Right renal cortex interstitium (tissue), 3 donors: ENCODE measurements around the gene ERN2. TPM values are rescaled to one million over a fixed set of nuclear protein-coding genes. Genes with fewer than 3 reads are reported as not detected.
"Not testable (repeated sequence)": the region's sequence is repeated elsewhere in the genome, so short reads cannot be mapped to it uniquely, and the experiment has no call there.

Experiments
- DNase-seq, 3 donors: peaks; one replicate each; pipeline ENCODE4 v3.0.0-alpha.2; 2013; ENCODE audit warnings: low read depth in 3 of 3, low spot score in 2 of 3
- polyA plus RNA-seq, 3 donors: library from polyadenylated mRNA; unstranded; fragments of 120-200 nt; gene quantifications; one replicate each; pipeline ENCODE4 v1.2.1, GENCODE V29; 2013; ENCODE audit not compliant: insufficient read length in 3 of 3

Gene ERN2
- polyA plus RNA-seq = under 1 TPM; 0.11 to 0.39 (median 0.27) TPM

DNA sequence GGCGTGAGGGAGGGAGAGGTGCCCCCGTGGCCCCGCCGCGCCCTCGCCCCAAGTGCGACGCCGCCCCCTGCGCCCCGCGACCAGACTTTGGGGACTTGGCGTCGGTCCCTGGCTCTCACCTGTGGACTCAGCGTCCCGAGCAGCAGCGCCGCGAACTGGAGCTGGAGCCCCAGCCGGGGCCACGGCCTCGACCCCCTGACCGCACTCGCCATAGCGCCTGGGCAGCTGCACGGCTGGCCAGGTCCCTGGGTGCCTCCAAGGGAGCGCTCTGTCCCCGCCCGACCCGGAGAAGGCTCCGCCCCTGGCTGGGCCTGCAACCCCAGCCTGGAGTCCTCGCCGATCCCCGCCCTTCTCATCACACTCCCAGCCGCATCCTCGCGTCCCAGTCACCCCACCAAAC is at the start of gene ERN2:
Gene ERN2, minus strand, starts transcription at position 247 of the 400 bp plus-strand sequence. Its CDS starts 35 bp downstream, at position 212.
- no peak for DNase-seq

DNA sequence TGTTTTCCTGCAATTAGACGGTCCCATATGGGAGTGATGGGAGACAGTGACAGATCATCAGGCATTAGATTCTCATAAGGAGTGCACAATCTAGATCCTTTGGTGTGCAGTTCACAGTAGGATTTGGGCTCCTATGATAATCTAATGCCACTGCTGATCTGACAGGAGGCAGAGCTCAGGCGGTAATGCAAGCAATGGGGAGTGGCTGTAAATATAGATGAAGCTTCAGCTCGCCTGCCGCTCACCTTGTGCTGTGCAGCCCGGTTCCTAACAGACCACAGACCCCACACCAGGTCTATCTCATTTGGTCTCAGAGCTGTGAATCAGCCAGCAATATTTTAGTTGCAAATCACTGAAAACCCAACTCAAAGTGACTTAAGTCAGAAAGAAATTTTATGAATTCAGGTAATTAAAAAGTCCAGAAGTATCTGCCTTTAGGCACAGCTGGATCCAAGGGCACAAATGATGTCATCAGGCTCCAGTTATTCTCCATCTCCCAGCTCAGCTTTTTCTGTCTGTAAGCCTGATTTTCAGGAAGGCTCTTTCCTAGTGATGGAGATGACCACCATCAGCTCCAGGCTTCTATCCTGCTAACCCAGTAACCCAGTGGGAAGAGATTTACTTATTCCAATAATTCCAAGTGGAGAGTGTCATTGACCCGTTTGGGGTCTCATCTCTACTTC is 45.1 kb upstream of the ERN2 start:
- no peak for DNase-seq

DNA sequence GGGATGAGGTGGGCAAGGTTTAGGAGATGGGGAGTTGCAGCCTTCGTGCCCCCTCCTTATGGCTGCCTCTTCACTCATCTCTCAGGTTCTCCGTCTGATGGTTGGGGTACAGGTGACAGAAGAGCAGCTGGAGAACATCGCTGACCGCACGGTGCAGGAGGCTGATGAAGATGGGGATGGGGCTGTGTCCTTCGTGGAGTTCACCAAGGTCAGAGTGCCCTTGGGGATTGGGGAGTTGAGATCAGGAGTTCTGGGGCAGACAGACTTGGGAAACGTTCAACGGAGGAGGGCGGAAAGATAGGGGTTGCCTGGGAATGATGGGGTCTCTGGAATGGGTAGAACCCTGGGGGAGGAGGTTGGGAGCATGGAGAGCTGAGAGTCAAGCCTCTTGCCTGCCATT is 44.1 kb upstream of the ERN2 start:
- DNase-seq = no peak

GRCh38 chr16:23755484-23755809 is 42.4 kb upstream of the ERN2 start:
- DNase-seq = no peak

DNA sequence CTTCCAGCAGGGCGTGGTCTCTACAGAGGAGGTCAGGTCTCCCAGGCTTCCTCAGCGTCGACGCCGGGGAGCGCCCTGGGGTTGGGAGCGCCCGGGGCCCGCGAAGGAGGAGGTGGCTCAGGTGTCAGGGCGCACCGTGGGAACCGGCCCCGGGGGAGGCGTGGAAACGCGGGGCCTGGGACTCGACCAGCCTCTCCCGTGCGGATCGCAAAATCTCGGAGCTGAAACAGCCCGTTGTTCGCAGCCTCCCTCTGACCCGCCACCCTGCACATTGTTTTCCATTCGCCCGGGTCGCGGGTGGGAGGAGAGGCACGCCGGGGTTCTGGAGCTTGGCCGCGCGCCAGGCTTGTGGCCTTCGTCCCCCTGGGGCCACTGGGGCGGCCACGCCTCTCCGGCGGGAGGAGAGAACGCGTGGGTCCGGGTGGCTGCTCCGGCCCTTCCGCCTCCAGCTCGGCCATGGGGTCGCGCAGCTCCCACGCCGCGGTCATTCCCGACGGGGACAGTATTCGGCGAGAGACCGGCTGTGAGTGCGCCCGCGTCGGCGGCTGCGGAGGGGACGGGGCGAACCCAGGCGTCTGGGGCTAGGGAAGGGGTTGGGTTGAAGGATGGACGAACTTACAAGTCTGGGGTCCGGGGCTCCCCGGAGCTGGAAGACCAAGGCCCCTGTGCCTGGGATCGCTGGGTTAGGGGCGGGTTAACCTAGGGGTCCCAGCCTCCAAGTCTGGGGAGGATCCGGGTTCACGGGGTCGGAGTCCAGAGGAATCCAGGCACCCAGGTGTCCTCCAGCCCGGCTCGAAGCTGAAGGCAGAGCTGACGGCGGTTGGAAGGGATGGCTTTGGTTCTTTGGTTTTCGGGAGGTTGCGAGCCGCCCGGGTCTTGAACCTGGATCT is 41.8 kb upstream of the ERN2 start, which contains the start of gene CHP2:
Gene CHP2, plus strand, starts transcription at position 433 of the 890 bp plus-strand sequence. Its CDS starts 24 bp downstream, at position 457.
- peak in 1 of 3 donors; percentile 18 for DNase-seq

DNA sequence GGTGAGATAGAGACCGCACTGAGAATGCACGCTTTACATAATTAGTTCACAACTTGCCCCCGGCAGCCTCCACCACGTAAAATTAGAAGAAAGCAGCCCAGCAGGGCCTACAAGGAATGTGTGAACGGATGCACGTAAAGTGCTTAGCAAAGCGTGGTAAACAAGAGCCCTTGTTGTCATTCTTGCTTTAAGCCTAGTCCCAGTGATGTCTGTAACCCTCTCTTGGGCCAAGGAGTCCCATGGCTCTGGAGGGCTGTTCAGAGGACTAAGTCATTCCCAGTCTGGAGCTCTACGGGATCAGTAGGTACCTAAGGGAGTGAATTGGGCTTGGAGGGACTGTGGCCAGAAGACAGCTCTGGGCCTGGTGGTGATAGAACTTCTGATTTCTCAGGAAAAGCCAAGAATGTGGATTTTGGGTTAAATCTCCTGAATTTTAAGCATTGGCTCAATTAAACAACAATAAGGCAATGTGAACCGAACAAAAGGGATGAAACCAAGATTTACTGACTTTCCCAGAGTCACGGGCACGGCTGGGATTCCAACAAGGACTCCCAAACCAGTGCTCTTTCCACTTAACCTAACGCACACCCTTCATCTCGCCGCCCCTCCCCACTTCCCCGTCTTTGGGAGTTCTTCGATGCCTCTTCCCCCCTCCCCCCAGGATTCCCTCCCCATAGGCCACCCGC is 41.0 kb upstream of the ERN2 start:
- DNase-seq = no peak

- not testable (repeated sequence) for DNase-seq
These were observed 38.0 kb upstream of the ERN2 start for GRCh38 chr16:23751053-23751452.

DNA sequence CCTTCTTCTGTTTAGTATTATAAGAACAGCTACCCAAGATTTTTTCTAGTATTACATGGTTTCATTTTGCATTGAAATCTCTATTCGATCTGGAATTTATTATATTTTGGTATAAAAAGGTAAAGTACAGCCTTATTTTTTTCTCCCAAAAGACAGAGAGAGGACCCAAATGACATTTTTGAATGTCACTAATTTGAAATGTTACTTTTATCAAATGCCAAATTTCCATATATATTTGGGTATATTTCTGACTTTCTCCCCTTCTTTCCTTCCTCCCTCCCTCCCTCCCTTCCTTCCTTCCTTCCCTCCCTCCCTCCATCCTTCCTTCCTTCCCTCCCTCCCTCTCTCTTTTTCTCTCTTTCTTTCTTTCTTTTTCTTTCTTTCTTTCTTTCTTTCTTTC is 35.6 kb upstream of the ERN2 start:
- no peak for DNase-seq

DNA sequence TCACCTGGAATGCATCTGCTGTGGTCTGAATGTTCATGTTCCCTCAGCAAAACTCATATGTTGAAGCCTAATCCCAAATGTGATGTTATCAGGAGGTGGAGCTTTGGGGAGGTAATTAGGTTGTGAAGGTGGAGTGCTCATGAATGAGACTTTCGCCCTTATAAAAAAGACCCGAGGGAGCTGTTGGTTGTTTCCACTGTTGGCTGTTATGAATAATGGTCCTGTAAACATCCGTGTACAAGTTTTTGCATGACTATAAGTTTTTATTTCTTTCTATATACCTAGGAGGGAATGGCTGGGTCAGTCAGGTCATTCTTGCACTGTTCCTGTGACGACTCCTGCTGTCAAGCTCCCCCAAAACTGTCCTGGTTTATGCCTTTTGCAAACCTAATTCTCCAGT is 32.2 kb upstream of the ERN2 start:
- DNase-seq = no peak

DNA sequence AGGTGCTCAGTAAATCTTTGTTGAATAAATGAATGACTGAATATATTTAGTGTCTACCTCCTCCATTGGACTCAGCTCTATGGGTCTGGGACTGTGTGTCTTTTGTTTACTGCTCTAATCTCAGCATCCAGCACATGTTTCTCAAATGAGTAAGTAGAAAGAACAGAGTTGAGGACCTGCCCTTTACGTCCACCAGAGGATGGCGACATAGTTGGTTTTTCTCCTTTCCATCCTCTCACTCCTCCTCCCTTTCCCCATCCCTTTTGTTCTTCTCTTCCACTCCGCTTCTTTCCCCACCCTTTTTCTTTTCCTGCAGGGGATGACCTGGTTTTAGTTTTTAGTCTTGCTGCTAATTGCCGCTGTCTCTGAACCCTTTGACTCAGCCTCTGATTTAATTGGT is 29.7 kb upstream of the ERN2 start:
- DNase-seq = no peak

- DNase-seq = no peak
These were observed 28.8 kb upstream of the ERN2 start for GRCh38 chr16:23741675-23742303.

GRCh38 chr16:23739516-23739915 is 26.5 kb upstream of the ERN2 start:
- no peak for DNase-seq

DNA sequence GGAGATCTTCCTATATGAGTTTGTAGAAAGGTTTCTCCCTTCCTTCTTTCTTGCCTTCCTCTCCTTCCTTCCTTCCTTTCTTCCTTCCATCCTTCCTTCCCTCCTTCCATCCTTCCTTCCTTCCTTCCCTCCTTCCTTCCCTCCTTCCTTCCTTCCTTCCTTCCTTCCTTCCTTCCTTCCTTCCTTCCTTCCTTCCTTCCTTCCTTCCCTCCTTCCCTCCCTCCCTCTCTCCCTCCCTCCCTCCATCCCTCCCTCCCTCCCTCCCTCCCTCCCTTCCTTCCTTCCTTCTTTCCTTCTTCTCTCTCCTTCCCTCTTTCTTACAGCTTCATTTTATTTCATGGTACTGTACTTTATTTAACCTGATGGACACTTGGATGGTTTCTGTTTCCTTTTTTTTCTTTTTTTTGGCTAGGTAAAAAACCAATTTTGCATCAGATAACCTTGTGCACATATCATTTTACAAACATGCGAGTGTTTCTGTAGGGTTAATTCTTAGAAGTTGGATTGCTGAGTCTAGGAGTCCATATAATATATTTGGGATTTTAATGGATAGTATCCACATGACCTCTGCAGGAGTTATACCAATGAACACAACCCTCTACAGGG is 24.5 kb upstream of the ERN2 start:
- DNase-seq = not testable (repeated sequence)

DNA sequence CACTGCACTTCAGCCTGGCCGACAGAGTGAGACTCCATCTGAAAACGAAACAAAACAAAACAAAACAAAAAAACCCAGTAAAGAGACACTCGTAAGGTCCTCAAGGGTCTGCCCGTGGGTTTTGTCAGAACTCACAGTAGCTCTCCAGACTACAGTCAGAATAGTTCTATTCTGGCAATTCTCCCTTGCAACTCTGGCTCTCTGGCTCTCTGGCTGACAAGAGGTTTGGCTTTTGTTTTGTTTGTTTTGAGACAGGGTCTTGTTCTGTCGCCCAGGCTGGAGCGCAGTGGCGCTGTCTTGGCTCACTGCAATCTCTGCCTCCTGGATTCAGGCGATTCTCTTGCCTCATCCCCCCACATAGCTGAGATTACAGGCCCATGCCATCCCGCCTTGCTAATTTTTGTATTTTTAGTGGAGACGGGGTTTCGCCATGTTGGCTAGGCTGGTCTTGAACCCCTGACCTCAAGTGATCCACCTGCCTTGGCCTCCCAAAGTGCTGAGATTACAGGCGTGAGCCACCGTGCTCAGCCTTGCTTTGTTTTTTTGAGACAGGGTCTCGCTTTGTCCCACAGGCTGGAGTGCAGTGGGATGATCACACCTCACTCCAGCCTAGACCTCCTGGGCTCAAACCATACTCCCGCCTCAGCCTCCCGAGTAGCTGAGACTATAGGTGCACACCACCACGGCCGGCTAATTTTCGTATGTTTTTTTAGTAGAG is 21.3 kb upstream of the ERN2 start:
- DNase-seq = no peak

DNA sequence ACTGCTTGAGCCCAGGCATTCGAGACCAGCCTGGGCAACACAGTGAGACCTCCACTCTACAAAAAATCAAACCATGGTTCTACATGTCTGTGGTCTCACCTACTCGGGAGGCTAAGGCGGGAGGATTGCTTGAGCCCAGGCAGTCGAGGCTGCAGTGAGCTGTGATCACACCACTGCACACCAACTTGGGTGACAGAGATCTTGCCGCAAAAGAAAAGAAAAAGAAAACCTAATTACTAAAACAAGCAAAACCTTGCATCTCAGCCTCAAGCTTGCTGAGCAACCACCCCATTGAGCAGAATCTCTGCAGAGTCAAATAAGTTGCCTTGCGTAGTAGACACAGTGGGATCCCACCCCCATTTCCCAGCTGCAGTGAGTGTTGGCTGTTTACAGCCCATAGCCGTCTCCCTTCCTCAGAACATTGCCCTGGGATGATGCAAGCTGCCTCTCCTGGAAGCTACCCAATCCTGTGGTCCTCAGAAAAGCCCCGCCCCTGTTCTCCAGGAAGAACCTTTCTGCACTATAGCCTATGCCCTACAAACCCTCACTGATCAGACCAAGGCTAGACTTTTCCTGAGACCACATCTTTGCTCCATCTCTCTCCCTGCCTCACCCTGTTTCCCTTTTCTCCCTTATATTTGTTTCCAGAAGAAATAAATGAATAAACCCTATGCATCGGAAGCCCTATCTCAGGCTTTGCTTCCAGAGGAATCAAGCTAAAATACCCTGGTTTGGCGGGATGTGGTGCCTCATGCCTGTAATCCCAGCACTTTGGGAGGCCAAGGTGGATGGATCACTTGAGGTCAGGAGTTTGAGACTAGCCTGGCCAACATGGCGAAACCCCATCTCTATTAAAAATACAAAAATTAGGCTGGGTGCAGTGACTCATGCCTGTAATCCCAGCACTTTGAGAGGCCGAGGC is 16.7 kb upstream of the ERN2 start:
- DNase-seq = no peak

GRCh38 chr16:23728112-23728477 is 15.1 kb upstream of the ERN2 start:
- DNase-seq = no peak

DNA sequence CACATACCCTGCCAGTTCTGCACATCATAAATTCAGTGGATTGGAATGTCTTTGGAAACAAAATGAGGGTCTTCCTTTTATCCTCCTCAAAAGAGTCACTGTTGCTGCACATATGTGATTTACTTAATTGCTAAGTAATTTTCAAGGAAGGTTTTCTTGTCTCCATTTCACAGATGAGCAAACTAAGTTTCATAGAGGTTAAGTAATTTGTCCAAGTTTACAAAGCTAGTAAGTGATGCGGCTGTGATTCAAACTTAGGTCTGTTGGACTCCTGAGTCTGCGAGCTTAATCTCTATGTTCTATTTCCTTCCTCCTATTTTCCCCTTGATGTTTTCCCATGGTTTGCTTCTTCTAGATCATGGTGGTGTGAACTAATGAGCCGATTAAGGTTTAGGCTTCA is 13.7 kb upstream of the ERN2 start:
- no peak for DNase-seq

GRCh38 chr16:23724785-23725131 is 11.7 kb upstream of the ERN2 start:
- no peak for DNase-seq
